Vagina (tissue), 2 donors: Measurements from ENCODE around the gene EPHB4.

Experiments
- POLR2A ChIP-seq, 2 donors: fragments of 450-650 bp; IDR thresholded peaks; one replicate each; pipeline ENCODE4 v1.6.1; 2017; ENCODE audit warnings: antibody characterized with exemption in 2 of 2, mild to moderate bottlenecking in 2 of 2, moderate library complexity in 2 of 2
- POLR2AphosphoS5 ChIP-seq, 2 donors: sonication (generic); formaldehyde crosslinking; IDR thresholded peaks; one replicate each; pipeline ENCODE4 v1.9.0; 2017; ENCODE audit warnings: antibody characterized with exemption in 2 of 2, mild to moderate bottlenecking in 2 of 2, low read depth in 1 of 2; ENCODE audit not compliant: insufficient read depth in 1 of 2
- TF ChIP-seq, protein P1 (sequence below), 3 experiments: fragments of 450-650 bp in 2 of 3; fragments of 200-600 bp in 1 of 3; sonication (generic) in 1 of 3; IDR thresholded peaks; one replicate each; pipeline ENCODE4 v1.5.1; 2017 to 2019; ENCODE audit warnings: antibody characterized with exemption in 3 of 3, mild to moderate bottlenecking in 2 of 3, moderate library complexity in 2 of 3

DNA sequence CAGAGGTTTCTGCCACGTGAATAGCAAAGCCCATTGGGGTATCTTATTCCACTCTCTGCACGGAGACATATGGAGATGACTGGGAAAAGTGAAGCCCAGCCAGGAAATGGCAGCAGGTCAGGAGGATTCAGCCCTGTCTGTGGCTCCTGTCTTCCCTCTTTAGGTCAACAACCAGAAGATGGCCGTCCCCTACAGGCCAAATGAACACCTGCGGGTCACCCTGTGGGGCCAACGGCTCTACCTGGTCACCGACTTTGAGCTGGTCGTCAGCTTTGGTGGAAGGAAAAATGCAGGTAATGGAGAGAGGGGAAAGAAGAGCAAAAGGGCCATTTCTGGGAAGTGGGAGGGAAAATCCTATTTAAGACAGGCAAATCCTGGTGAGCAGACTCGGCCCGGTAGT, 38.3 kb downstream of the EPHB4 start:
- TF ChIP-seq, protein P1, sequence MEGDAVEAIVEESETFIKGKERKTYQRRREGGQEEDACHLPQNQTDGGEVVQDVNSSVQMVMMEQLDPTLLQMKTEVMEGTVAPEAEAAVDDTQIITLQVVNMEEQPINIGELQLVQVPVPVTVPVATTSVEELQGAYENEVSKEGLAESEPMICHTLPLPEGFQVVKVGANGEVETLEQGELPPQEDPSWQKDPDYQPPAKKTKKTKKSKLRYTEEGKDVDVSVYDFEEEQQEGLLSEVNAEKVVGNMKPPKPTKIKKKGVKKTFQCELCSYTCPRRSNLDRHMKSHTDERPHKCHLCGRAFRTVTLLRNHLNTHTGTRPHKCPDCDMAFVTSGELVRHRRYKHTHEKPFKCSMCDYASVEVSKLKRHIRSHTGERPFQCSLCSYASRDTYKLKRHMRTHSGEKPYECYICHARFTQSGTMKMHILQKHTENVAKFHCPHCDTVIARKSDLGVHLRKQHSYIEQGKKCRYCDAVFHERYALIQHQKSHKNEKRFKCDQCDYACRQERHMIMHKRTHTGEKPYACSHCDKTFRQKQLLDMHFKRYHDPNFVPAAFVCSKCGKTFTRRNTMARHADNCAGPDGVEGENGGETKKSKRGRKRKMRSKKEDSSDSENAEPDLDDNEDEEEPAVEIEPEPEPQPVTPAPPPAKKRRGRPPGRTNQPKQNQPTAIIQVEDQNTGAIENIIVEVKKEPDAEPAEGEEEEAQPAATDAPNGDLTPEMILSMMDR (IDR thresholded peaks at IDR 0.05), result no peak
- TF ChIP-seq POLR2AphosphoS5 (IDR thresholded peaks at IDR 0.05; ENCODE audit: insufficient read depth in 1 of 2, low read depth in 1 of 2) (no peak), POLR2A (IDR thresholded peaks at IDR 0.05) (no peak)
